Naive thymus-derived CD4-positive, alpha-beta T cell (primary cell): ENCODE results near the gene SOX5. TPM values are rescaled to one million over a fixed set of nuclear protein-coding genes. Genes with fewer than 3 reads are reported as not detected.

Experiments
- ATAC-seq: fragments of 150-1000 bp; cut with Tn5 transposase; 2 replicates; pipeline ENCODE4 v1.10.0; 2021; ENCODE audit warnings: mild to moderate bottlenecking, moderate library complexity
- CTCF ChIA-PET: fragments of 350-600 bp; sonication (Branson Sonifier 250); formaldehyde crosslinking; loops from one replicate; lab custom pipeline; 2021; ENCODE audit warnings: antibody characterized with exemption; lab: Charles Lee
- POLR2A ChIA-PET: fragments of 350-600 bp; sonication (Branson Sonifier 250); formaldehyde crosslinking; loops from one replicate; lab custom pipeline; 2021; ENCODE audit warnings: antibody characterized with exemption, inconsistent platforms; lab: Charles Lee
- DNase-seq, 9 donors: peaks; one replicate each; pipeline versions ENCODE4 v3.0.0 to v3.0.0-alpha.2; 2020 to 2022; ENCODE audit warnings: mixed read lengths in 1 of 9
- H3K27ac ChIP-seq: one replicate; pipeline ENCODE4 v1.7.0; 2013; ENCODE audit warnings: mild to moderate bottlenecking, low read depth, low read length, moderate library complexity
- H3K27me3 ChIP-seq, 2 donors: one replicate each; pipeline ENCODE4 v1.7.0; 2013; ENCODE audit warnings: low read length in 2 of 2, mild to moderate bottlenecking in 2 of 2, moderate library complexity in 2 of 2; ENCODE audit not compliant: control insufficient read depth in 2 of 2, insufficient read depth in 2 of 2
- H3K36me3 ChIP-seq, 3 experiments: 1 replicate in 2 of 3; 2 replicates in 1 of 3; pipeline ENCODE4 v1.7.0; 2013; ENCODE audit warnings: low read length in 3 of 3, mild to moderate bottlenecking in 3 of 3, moderate library complexity in 1 of 3; ENCODE audit not compliant: insufficient read depth in 3 of 3, control insufficient read depth in 2 of 3
- H3K4me1 ChIP-seq, 2 donors: one replicate each; pipeline ENCODE4 v1.7.0; 2013; ENCODE audit warnings: low read length in 2 of 2, mild to moderate bottlenecking in 2 of 2, moderate library complexity in 1 of 2; ENCODE audit not compliant: control insufficient read depth in 2 of 2, insufficient read depth in 2 of 2
- H3K4me3 ChIP-seq: 2 replicates; pipeline ENCODE4 v1.7.0; 2013; ENCODE audit warnings: mild to moderate bottlenecking, low read length
- H3K9me3 ChIP-seq, 3 experiments: 1 replicate in 2 of 3; 2 replicates in 1 of 3; pipeline ENCODE4 v1.7.0; 2013; ENCODE audit warnings: low read length in 3 of 3; ENCODE audit not compliant: control insufficient read depth in 2 of 3
- H3K27ac Mint-ChIP-seq, 9 donors: one replicate each; pipeline ENCODE4 v1.8.0; 2020 to 2022; ENCODE audit warnings: mixed read lengths in 9 of 9, mild to moderate bottlenecking in 8 of 9, moderate library complexity in 5 of 9, inconsistent platforms in 2 of 9
- H3K27me3 Mint-ChIP-seq, 5 donors: one replicate each; pipeline ENCODE4 v1.8.0; 2021 to 2022; ENCODE audit warnings: mixed read lengths in 5 of 5, mild to moderate bottlenecking in 1 of 5
- H3K36me3 Mint-ChIP-seq, 5 donors: one replicate each; pipeline ENCODE4 v1.8.0; 2020 to 2022; ENCODE audit warnings: mixed read lengths in 5 of 5, mild to moderate bottlenecking in 3 of 5, inconsistent platforms in 1 of 5
- H3K4me1 Mint-ChIP-seq, 7 donors: one replicate each; pipeline ENCODE4 v1.8.0; 2020 to 2022; ENCODE audit warnings: mixed read lengths in 7 of 7, mild to moderate bottlenecking in 3 of 7, inconsistent platforms in 1 of 7
- H3K4me3 Mint-ChIP-seq, 10 donors: one replicate each; pipeline ENCODE4 v1.8.0; 2020 to 2022; ENCODE audit warnings: mild to moderate bottlenecking in 10 of 10, mixed read lengths in 10 of 10, moderate library complexity in 6 of 10, inconsistent platforms in 2 of 10
- H3K9me3 Mint-ChIP-seq, 11 donors: one replicate each; pipeline ENCODE4 v1.8.0; 2020 to 2022; ENCODE audit warnings: mixed read lengths in 11 of 11, mild to moderate bottlenecking in 4 of 11, inconsistent platforms in 1 of 11, moderate library complexity in 1 of 11
- intact Hi-C, 2 donors: fragments of 100-400 bp; cut with micrococcal nuclease; formaldehyde crosslinking; loops; one replicate each; pipeline ENCODE4 v1.15.1; 2023
- polyA plus RNA-seq, 2 donors: library from polyadenylated mRNA; unstranded; fragments of 300-500 nt; fragmentation: Illumina TruSeq; gene quantifications; one replicate each; pipeline ENCODE4 v1.2.3, GENCODE V29; 2021
- total RNA-seq, 6 experiments: library from RNA in 5 of 6; stranded (reverse) in 5 of 6; gene quantifications; 1 replicate in 5 of 6; 2 replicates in 1 of 6; pipeline ENCODE4 v1.2.3 and lab custom pipeline; 2021 to 2026

The SOX5 gene
- total and polyA plus RNA-seq, 7 experiments from 2014 or later: 0.05 TPM; not detected in 6

DNA sequence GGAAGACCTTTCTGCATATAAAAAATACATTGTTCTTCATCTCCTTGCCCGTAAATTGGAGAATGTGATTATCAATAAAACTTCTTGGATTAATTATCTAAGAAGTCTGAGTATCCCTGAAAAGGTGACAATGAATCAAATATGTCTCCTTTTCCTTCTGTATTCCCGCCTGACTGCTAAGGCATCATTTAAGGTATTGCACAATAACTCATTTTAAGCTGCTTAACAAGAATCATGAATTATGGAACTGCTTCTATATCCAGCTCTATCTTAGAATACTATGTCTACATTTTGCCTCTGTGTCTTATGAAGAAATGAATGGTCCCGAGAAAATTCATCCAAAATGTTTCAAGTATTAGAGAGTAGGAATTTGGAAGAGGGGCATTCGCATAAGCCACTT, 294.4 kb downstream of the SOX5 start:
- peaks cover 0 to 7% (median 6%) of the 10 kb centered on the region in 11 donors for H3K9me3 Mint-ChIP-seq
- H3K36me3 ChIP-seq: no peaks in the 10 kb centered on the region
- H3K4me3 Mint-ChIP-seq: no peak overlapping the region
- no peaks in the 10 kb centered on the region for H3K27me3 ChIP-seq
- H3K27me3 Mint-ChIP-seq: no peaks in the 10 kb centered on the region
- DNase-seq (no peak), ATAC-seq (no peak)
- intact Hi-C loops: no loop called here
- ChIA-PET CTCF (no interaction called here), POLR2A (no interaction called here)
- no peaks in the 10 kb centered on the region for H3K36me3 Mint-ChIP-seq
- no peak overlapping the region for H3K4me3 ChIP-seq
- peaks cover 0 to 3% (median 0%) of the 10 kb centered on the region in 3 experiments for H3K9me3 ChIP-seq
- H3K27ac Mint-ChIP-seq: no peak overlapping the region
- no peaks in the 10 kb centered on the region for H3K4me1 Mint-ChIP-seq
- no peaks in the 10 kb centered on the region for H3K4me1 ChIP-seq
- H3K27ac ChIP-seq: no peak overlapping the region

- Histone ChIP-seq H3K36me3 (no peaks in the 10 kb centered on the region), H3K27ac (no peak overlapping the region), H3K4me3 (no peak overlapping the region), H3K27me3 (no peaks in the 10 kb centered on the region), H3K9me3 (peaks cover 0 to 3% (median 0%) of the 10 kb centered on the region in 3 experiments), H3K4me1 (no peaks in the 10 kb centered on the region)
- intact Hi-C loops: no loop called here
- Mint-ChIP-seq H3K36me3 (no peaks in the 10 kb centered on the region), H3K9me3 (peaks cover 0 to 26% (median 6%) of the 10 kb centered on the region in 11 donors), H3K4me1 (no peaks in the 10 kb centered on the region), H3K27ac (no peak overlapping the region), H3K27me3 (no peaks in the 10 kb centered on the region), H3K4me3 (no peak overlapping the region)
- no peak for ATAC-seq
- CTCF ChIA-PET: interaction anchor here (0.7 kb wide), 1 partner anchor 8 kb away, joined by 3 read pairs; no protein-coding TSS in a partner anchor
- no peak for DNase-seq
- POLR2A ChIA-PET: no interaction called here
These were observed 300.9 kb downstream of the SOX5 start for GRCh38 chr12:23648546-23648945.

- Histone ChIP-seq H3K9me3 (no peaks in the 10 kb centered on the region), H3K4me1 (no peaks in the 10 kb centered on the region), H3K36me3 (no peaks in the 10 kb centered on the region), H3K4me3 (no peak overlapping the region), H3K27me3 (no peaks in the 10 kb centered on the region), H3K27ac (no peak overlapping the region)
- Mint-ChIP-seq H3K27ac (no peak overlapping the region), H3K4me1 (no peaks in the 10 kb centered on the region), H3K27me3 (no peaks in the 10 kb centered on the region), H3K9me3 (peaks cover 0 to 24% (median 4%) of the 10 kb centered on the region in 11 donors), H3K36me3 (no peaks in the 10 kb centered on the region), H3K4me3 (no peak overlapping the region)
- intact Hi-C loops: no loop called here
- ATAC-seq (no peak), DNase-seq (no peak)
- ChIA-PET CTCF (interaction anchor here (0.6 kb wide), 1 partner anchor 8 kb away, joined by 3 read pairs; no protein-coding TSS in a partner anchor), POLR2A (no interaction called here)
These were observed 308.7 kb downstream of the SOX5 start for GRCh38 chr12:23640754-23641153.

DNA sequence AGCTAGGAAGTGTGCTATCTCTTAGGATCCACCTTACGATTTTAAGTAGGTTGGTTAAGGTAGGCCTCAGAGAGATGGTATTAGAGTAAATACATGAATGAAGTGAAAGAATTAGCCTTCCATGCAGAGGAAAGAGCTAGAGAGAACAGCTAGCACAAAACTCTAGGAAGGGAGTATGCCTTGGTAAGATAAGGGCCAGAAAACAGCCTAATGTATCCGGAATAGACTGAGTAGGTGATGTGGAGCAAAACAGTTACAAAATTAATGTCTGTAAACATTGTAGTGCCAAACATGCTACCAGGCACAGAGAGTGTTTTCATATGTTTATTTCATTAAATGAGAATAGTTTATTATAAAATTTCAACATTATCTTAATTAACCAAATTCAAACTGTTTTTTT, 315.1 kb downstream of the SOX5 start:
- POLR2A ChIA-PET: no interaction called here
- Mint-ChIP-seq H3K27ac (no peak overlapping the region), H3K4me1 (no peaks in the 10 kb centered on the region), H3K27me3 (no peaks in the 10 kb centered on the region), H3K36me3 (no peaks in the 10 kb centered on the region), H3K4me3 (no peak overlapping the region), H3K9me3 (peaks cover 0 to 5% (median 0%) of the 10 kb centered on the region in 11 donors)
- ATAC-seq: no peak
- H3K4me3 ChIP-seq: no peak overlapping the region
- no peaks in the 10 kb centered on the region for H3K27me3 ChIP-seq
- intact Hi-C loops: no loop called here
- DNase-seq: no peak
- no peaks in the 10 kb centered on the region for H3K36me3 ChIP-seq
- no peaks in the 10 kb centered on the region for H3K9me3 ChIP-seq
- H3K4me1 ChIP-seq: no peaks in the 10 kb centered on the region
- CTCF ChIA-PET: no interaction called here
- H3K27ac ChIP-seq: no peak overlapping the region

DNA sequence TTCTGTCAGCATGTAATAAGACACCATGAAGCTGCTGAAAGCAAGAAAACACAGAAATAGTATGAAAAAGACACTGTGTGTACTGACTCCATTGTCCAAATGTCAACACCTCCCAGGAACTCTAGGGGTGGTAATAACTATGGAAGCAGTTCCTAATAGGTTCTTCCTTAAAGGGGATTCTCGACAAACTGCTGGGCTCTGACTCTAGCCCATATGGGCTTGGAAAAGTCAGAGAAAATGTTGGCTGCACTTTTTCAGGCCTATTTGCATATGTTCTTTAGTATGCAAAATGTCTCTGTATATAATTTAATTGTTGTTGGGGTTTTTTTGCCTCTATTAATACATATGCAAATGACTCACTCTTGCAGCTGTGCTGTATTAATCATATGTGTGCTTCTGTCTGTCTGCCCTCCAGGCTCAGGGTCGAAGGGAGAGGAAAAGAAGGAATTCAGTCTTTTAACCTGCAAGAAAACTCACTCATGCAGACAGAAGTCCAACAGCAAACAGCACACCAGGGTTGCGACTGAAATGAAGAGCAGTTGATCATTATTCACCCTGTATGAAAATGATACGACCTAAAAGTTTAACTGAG, 317.6 kb downstream of the SOX5 start:
- Histone ChIP-seq H3K9me3 (no peaks in the 10 kb centered on the region), H3K27me3 (no peaks in the 10 kb centered on the region), H3K4me3 (no peak overlapping the region), H3K27ac (no peak overlapping the region), H3K4me1 (no peaks in the 10 kb centered on the region), H3K36me3 (no peaks in the 10 kb centered on the region)
- no peak overlapping the region for H3K27ac Mint-ChIP-seq
- H3K4me1 Mint-ChIP-seq: no peaks in the 10 kb centered on the region
- peaks cover 0 to 5% (median 0%) of the 10 kb centered on the region in 11 donors for H3K9me3 Mint-ChIP-seq
- intact Hi-C loops: no loop called here
- DNase-seq (no peak), ATAC-seq (no peak)
- H3K4me3 Mint-ChIP-seq: no peak overlapping the region
- H3K36me3 Mint-ChIP-seq: no peaks in the 10 kb centered on the region
- H3K27me3 Mint-ChIP-seq: no peaks in the 10 kb centered on the region
- ChIA-PET POLR2A (no interaction called here), CTCF (no interaction called here)

DNA sequence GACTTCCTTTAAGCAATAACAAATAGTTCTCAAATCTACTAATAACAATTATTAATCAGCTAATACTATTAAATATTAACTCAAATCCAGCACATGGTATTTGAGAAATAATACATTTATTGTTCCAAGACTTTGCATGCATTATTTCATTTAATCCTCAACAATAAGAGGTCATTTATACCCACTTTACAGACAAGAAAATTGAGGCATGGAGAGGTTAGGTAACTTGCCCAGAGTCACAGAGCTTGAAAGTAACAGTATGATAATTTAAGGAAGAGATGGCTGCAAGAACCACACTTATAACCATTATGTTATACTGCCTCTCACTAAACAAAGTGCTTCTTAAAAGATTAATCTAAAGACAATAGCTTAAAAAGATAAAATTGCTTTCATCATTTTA, 318.9 kb downstream of the SOX5 start:
- ChIA-PET CTCF (no interaction called here), POLR2A (no interaction called here)
- intact Hi-C loops: no loop called here
- Mint-ChIP-seq H3K9me3 (peaks cover 0 to 5% (median 0%) of the 10 kb centered on the region in 11 donors), H3K4me3 (no peak overlapping the region), H3K27ac (no peak overlapping the region), H3K36me3 (no peaks in the 10 kb centered on the region), H3K4me1 (no peaks in the 10 kb centered on the region), H3K27me3 (no peaks in the 10 kb centered on the region)
- Histone ChIP-seq H3K36me3 (no peaks in the 10 kb centered on the region), H3K27ac (no peak overlapping the region), H3K27me3 (no peaks in the 10 kb centered on the region), H3K4me1 (no peaks in the 10 kb centered on the region), H3K4me3 (no peak overlapping the region), H3K9me3 (no peaks in the 10 kb centered on the region)
- no peak for ATAC-seq
- DNase-seq: no peak

DNA sequence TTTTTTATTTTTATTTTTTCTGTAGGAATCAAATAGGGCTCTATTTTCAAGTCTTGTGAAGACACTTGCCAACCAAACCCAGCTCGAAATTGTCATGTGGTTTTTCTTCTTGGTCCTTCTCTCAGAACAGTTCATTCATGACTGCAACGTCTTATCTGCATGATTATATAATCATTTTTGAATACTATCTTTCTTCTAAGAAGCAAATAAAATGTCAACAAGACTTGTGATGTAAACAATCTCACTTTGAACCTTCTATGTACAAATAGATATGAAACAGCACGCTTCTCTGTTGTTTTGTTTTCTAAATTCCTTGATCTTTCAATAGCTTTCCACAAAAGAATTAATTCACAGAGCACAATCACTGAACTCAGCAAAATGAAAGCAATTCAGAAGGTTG, 320.7 kb downstream of the SOX5 start:
- ChIA-PET CTCF (no interaction called here), POLR2A (no interaction called here)
- no peak overlapping the region for H3K4me3 Mint-ChIP-seq
- Histone ChIP-seq H3K36me3 (no peaks in the 10 kb centered on the region), H3K4me1 (no peaks in the 10 kb centered on the region), H3K27me3 (no peaks in the 10 kb centered on the region), H3K27ac (no peak overlapping the region), H3K9me3 (no peaks in the 10 kb centered on the region), H3K4me3 (no peak overlapping the region)
- DNase-seq (no peak), ATAC-seq (no peak)
- intact Hi-C loops: no loop called here
- H3K9me3 Mint-ChIP-seq: peaks cover 0 to 9% (median 2%) of the 10 kb centered on the region in 11 donors
- no peak overlapping the region for H3K27ac Mint-ChIP-seq
- H3K27me3 Mint-ChIP-seq: no peaks in the 10 kb centered on the region
- H3K36me3 Mint-ChIP-seq: no peaks in the 10 kb centered on the region
- no peaks in the 10 kb centered on the region for H3K4me1 Mint-ChIP-seq
